Islet of Langerhans (tissue), 1 donor: ENCODE measurements around the gene CCDC18.
"Not testable (repeated sequence)": the region's sequence is repeated elsewhere in the genome, so short reads cannot be mapped to it uniquely, and the experiment has no call there.

ENCODE experiments used
- FAIRE-seq: peaks from one replicate; lab custom pipeline; 2011; peaks lifted over from hg19 to GRCh38; lab: Jason Lieb, UNC

The CCDC18 gene, protein sequence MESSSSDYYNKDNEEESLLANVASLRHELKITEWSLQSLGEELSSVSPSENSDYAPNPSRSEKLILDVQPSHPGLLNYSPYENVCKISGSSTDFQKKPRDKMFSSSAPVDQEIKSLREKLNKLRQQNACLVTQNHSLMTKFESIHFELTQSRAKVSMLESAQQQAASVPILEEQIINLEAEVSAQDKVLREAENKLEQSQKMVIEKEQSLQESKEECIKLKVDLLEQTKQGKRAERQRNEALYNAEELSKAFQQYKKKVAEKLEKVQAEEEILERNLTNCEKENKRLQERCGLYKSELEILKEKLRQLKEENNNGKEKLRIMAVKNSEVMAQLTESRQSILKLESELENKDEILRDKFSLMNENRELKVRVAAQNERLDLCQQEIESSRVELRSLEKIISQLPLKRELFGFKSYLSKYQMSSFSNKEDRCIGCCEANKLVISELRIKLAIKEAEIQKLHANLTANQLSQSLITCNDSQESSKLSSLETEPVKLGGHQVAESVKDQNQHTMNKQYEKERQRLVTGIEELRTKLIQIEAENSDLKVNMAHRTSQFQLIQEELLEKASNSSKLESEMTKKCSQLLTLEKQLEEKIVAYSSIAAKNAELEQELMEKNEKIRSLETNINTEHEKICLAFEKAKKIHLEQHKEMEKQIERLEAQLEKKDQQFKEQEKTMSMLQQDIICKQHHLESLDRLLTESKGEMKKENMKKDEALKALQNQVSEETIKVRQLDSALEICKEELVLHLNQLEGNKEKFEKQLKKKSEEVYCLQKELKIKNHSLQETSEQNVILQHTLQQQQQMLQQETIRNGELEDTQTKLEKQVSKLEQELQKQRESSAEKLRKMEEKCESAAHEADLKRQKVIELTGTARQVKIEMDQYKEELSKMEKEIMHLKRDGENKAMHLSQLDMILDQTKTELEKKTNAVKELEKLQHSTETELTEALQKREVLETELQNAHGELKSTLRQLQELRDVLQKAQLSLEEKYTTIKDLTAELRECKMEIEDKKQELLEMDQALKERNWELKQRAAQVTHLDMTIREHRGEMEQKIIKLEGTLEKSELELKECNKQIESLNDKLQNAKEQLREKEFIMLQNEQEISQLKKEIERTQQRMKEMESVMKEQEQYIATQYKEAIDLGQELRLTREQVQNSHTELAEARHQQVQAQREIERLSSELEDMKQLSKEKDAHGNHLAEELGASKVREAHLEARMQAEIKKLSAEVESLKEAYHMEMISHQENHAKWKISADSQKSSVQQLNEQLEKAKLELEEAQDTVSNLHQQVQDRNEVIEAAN (N-terminal part only)

DNA sequence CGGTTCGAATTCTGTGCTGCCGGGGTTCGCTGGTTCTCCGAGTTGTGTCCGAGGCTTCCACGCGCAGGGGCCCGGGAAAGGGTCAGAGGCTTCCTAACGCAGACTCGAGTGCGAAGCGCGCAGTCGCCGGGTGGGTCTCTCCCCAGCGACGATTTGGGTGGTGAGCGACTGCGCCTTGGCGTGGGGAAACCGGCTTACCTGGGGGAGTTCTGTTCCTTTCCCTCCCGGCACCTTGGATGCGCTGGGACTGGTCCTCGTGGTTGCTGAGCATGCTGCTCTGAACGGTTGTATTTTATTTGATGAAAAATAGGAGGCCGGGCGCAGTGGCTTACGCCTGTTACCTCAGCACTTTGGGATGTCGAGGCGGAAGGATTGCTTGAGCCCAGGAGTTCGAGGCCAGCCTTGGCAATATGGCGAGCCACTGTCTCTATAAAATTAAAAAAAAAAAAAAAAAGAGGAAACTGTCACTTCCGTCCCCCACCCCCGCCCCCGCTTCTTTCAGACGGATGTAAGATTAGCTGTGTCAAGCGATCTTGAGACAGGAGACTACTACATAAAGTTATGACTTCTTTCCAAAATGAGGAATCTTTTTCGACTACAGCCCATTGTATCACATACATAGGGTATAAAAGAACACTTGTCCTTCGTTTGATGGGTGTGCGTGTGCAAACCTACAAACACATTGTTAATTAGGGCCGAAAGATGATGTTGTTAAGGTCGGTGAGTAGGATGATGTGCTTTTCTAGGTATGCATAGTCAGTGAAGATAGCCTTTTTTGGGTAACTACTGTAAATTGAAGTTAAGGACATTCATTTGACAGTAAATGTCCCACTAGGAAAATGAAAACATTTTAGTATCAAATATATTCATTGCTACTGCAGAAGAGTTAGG lies at the start of gene CCDC18:
TSS of gene CCDC18 (plus strand) at position 2 of the 891 bp plus-strand sequence. CDS start 2,638 bp downstream, outside the sequence.
- FAIRE-seq: no peak

DNA sequence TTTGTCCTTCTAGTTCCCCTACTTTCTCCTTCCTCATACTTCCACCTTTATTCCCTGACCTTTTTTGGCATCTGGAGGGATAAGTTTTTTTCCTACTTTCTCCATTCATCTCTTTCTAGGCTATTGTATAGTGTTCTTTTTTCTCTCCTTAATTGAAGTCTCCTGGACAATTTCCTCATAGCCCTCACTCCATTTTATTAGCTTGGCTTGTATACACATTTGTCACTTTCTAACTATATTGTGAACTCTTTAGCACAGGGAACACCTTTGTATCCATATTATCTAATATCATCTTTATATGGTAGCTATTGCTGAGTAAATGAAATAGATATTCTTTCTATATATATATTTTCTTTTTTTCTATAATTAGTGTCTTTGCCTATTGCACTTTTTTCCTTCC lies 47.9 kb upstream of the CCDC18 start:
- no peak for FAIRE-seq

DNA sequence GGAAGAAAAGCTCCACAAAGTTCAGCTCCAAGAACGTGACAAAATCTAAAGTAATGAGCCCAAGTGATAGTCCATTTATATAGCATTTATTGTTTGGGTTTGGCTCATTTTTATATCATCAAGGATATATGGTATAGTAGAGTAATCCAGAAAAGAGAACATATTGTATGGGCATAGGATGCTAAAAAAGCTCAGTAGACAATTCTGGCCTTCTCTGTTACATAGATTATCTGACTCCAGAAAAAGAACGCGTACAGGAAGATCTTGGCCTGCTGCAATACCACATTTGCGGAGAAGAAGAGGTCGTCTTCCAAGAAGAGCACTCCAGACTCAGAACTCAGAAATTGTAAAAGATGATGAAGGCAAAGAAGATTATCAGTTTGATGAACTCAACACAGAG lies 44.1 kb upstream of the CCDC18 start:
- no peak for FAIRE-seq

DNA sequence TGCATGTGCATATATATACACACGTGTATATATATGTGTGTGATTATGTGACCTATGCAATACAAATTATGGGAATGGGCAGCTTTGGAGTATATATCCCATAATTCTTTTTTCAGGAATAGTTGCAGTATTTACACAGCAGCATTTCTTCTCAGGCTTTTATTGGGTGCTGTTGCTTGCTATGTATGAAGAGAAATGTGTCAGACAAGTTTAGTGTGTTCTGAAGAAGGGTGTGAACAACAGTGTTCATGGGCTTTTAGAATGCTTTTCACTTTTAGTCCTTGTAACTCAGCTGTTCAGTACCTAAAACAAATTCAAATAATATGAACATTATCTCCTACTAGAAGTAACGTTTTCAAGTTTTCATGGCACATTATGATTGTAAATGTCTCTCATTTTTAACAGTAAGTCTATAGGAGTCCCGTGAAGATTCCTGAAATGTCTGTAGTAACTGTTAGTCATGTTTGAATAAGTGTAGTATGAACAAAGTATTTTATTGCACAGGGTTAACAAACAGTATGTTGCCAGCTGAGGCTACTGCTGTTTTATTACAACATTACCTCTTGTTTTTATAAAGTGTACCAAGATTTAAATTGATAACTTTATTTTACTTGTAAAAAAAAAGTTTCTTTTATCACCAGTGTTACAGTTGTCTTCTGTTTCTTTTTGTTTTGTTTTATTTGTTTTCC lies 42.8 kb upstream of the CCDC18 start:
- peak; percentile 30 for FAIRE-seq

DNA sequence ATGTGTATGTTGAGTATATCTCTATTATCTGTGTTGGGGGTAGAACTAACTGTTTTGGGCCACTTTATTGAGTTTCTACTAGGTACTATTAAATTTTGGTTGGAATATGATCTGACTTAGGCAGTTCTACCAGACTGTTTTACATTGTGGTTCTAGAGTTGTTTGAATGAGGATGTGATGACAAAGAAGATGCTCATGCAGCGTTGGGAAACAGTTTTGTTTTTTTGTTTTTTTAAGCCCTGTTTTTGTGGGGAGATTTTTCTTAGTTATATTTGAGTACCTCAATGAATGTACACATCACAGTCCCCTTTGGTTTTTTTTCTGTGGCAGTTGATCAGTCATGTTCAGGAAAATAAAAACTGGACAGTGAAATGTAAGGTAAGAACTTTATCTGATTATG lies 40.4 kb upstream of the CCDC18 start:
- FAIRE-seq: no peak

DNA sequence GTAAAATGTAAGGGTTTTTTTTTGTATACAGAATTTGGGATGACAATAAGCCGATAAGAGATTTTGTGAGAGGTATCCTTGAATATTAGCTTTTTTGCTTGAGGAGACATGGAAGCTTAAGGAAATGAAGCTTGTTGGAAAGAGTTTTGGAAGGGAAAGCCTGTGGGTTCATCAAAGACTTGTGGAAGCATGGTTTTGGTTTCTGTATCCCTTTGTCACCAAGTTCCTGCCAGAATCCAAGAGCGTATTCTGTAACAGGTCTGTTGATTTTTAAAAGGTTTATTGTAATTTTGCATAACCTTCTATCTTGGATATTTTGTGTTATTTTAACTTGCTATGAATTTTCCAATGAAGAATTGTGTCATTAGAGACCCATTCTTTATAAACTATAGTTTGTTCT lies 38.4 kb upstream of the CCDC18 start:
- FAIRE-seq: no peak

DNA sequence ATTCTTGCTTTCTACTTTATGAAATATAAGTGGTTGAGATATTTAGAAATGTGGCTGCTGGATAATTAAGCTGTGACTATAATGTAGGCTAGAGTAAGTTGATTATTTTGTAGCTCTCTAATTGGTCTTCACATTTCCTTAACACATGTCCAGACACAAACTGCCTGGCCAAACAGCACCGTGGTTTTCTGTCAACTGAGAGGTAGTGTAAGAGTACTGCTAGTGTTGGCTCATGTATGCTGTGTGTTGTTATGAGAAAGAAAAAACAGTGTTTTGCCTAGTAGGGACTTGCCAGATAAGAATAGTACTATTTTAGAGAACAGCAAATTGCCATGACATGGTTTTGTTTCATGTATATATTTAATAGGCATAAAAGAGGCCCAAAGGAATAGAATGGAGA lies 37.4 kb upstream of the CCDC18 start:
- no peak for FAIRE-seq

DNA sequence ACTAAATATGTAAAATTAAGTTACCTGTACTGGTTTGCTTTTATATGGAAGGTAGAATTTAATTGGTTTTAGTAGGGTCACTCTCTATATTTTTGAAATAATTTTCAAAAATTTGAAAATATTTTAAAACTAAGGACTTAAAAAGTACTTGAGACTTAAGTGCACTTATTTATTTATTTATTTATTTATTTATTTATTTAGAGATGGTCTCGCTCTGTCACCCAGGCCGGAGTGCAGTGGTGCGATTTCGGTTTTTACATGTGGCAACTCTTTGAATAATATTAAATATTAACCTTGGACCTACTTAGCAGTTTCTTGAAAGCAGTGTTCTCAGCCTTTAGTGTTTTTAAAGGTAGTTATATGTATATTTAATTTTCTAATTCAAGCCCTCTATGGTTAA lies 36.8 kb upstream of the CCDC18 start:
- FAIRE-seq: no peak

DNA sequence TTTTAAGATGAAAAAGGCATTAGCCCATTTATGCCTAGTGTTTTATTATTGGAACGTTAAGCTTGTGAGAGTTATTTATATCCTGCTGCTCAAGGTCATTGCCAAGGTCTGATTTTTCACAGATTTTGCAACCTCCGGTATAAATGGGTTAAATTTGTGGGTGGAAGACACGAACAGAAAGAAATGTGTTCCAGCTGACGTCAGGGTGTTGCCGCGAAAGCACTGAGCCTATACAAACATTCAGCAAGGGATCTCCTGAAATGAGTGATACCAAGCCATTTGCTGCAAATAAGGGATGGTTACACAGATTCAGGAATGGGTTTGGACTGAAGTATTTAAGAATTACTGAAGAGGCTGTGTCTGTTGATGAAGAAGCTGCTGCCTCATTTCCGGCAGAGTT lies 32.5 kb upstream of the CCDC18 start:
- no peak for FAIRE-seq

DNA sequence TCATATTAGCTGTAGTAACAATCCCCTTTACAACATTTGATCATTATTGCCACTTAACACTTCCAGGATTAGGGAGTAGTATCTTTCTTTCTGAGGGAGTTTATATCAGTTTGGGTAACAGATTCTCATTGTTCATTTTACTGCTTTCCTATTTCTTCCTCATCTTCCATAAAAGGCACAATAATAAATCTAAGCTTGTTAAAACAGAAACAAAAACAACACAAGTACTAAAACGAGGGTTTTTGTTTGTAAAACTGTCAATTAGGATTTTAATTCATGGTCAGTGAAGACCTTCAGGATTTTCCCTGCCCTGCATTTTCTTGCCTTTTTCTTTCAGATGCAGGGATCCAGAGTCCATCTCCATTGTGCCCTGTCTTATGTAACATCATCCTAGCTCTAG lies 29.8 kb upstream of the CCDC18 start:
- FAIRE-seq: no peak

DNA sequence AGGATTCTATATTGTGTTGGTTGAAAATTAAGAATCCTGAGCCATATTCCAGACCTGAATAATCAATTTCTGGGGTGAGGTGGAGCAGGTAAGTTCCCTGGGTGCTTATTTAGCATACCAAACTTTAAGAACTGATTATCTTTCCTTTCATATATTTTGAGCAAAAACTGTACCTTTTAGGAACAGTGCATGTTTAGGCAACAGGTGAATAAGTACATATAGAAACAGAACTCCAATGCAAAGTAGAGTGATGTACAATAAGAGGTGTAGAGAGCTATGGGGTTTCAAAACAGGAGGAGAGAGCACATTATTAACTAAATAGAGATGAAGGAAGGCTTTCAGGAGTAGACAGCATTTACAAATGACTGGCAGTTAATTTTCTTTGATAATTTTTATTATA lies 29.1 kb upstream of the CCDC18 start:
- no peak for FAIRE-seq

DNA sequence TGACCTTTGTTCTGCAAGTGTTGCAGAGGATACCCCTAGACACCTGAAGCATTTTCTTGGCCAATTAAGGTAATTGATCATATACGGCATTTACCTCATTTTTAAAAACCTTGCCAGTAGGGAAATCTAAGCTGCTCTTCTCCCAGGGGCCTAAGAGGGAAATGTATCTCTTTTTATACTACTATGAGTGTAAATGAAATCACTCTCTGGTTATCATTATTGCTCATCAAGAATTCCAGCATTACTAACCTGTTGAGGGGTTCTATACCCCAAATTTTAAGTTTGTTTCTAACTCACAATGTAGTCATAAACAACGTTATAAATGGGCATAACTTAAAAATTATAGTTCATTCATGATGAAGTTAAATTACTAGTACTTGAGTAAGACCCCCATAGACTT lies 27.7 kb upstream of the CCDC18 start:
- no peak for FAIRE-seq

DNA sequence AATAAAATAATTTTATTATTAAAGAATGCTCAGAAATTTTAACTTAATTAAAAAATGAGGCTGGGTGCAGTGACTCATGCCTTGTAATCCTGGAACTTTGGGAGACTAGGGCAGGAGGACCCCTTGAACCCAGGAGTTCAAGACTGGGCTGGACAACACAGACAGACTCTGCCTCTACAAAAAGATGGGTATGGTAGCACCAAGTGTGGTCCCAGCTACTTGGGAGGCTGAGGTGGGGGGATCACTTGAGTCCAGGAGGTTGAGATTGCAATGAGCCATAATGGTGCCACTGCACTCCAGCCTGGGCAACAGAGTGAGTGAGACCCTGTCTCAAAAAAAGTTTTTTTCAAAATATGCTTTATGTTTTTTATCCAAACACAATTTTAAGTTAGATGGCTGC lies 25.6 kb upstream of the CCDC18 start:
- no peak for FAIRE-seq

DNA sequence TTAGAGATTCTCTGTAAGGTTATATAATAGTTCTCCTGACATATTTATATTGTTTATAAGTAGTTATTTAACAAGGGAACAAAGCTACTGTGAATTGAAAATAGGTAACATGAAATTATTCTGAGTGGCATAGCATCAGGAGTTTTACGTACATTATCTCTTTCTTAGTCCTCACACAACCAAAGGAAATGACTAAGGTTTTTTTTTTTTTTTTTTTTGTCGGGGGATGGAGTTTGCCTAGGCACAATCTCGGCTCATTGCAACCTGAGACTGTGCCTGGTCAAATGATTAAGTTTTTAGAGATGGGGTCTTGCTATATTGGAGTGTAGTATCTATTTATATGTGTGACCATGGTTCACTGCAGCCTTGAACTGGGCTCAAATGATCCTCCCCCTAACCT lies 25.2 kb upstream of the CCDC18 start:
- FAIRE-seq: no peak

DNA sequence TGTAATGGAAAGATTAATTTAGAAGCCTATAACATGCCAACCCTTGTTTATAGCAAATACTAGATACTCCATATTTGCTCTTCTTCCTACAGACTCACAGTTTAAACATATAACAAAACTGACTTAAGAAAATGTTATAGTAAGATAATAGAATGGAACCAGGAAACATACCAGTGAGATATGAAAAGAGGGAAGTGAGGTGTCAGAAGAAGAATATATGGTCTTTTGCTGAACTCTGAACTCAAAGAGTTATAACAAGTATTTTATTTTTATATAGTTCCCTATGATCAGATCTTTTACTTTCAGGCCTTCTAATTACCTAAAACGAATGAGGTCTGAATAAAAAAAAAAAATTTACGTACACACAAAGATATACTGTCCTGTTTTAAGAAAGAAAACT lies 21.2 kb upstream of the CCDC18 start:
- FAIRE-seq: no peak

DNA sequence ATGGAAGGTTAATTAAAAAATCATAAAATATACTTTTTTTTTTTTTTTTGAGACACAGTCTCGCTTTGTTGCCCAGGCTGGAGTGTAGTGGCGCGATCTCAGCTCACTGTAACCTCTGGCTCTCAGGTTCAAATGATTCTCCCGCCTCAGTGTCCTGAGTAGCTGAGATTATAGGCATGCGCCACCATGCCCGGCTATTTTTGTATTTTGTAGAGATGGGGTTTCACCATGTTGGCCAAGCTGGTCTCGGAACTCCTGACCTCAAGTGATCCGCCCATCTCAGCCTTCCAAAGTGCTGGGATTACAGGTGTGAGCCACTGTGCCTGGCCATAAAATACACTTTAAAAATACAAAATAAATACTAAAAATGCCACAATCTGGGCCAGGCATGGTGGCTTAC lies 17.2 kb upstream of the CCDC18 start:
- not testable (repeated sequence) for FAIRE-seq

DNA sequence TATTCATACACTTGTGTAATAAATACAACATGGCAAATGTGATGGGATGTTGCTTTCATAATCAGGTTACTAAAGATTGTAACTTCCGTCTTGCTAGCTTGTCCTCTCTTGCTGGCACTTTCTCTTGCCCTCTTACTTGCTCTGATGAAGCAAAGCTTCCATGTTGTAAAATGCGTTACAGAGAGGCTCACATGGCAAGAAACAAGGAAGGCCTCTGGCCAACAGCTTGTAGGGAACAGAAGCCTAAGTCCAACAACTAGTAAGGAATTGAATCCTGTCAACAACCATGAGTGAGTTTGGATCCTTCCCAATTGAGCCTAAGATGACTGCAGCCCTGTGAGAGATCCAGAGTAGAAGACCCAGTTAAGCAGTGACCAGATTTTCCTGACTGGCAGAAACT lies 15.7 kb upstream of the CCDC18 start:
- no peak for FAIRE-seq

DNA sequence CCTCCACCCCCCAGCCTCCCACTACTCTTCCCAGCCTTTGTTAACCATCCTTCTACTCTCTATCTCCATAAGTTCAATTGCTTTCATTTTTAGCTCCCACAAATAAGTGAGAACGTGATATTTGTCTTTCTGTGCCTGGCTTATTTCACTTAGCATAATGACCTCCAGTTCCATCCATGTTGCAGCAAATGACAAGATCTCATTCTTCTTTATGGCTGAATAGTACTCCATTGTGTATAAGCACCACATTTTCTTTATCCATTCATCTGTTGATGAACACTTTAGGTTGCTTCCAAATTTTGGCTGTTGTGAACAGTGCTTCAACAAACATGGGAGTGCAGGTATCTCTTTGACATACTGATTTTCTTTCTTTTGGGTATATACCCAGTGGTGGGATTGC lies 14.6 kb upstream of the CCDC18 start:
- FAIRE-seq: not testable (repeated sequence)

DNA sequence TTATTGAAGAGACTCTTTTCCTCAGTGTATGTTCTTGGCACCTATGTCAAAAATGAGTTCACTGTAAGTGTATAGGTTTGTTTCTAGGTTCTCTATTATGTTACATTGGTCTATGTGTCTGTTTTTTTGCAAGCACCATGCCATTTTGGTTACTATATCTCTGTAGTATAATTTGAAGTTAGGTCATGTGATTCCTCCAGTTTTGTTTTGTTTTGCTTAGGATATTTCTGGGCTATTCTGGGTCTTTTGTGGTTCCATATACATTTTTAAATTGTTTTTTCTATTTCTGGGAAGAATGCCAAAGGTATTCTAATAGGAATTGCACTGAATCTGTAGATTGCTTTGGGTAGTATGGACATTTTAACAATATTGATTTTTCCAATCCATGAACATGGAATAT lies 13.5 kb upstream of the CCDC18 start:
- FAIRE-seq: no peak

DNA sequence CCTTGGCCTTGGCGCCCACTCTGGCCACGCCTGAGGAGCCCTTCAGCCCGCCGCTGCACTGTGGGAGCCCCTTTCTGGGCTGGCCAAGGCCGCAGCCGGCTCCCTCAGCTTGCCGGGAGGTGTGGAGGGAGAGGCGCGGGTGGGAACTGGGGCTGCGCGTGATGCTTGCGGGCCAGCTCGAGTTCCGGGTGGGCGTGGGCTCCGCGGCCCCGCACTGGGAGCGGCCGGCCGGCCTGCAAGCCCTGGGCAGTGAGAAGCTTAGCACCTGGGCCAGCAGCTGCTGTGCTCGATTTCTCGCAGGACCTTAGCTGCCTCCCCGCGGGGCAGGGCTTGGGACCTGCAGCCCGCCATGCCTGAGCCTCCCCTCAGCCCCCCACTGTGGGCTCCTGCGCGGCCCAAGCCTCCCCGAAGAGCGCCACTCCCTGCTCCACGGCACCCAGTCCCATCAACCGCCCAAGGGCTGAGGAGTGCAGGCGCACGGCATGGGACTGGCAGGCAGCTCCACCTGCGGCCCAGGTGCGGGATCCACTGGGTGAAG lies 10.3 kb upstream of the CCDC18 start:
- FAIRE-seq: not testable (repeated sequence)

DNA sequence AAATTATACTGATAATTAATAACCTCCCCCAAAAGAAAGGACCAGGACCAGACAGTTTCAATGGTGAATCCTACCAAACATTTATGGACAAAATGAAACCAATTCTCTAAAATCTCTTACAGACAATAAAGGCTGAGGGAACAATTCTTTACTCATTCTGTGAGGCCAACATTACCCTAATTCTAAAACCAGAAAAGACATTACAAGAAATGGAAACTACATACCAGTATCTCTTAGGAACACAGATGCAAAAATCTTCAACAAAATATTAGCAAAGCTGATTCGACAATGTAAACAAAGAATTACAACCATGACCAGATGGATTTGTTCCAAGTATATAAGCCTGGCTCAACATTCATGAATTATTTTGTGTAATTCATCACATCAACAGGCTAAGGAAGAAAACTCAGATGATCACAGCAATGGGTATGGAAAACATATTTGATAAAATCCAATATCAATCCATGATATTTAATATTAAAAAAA lies 8.9 kb upstream of the CCDC18 start:
- FAIRE-seq: no peak
